LNCaP clone FGC (cell line): ENCODE results near the gene ARMH2.
A peak's percentile ranks its signal among the peaks of the same experiment; 100 is the strongest.
"Not testable (repeated sequence)": the region's sequence is repeated elsewhere in the genome, so short reads cannot be mapped to it uniquely, and the experiment has no call there.

Source experiments
- DNase-seq: peaks from one replicate; pipeline ENCODE4 v3.0.0-alpha.2; 2011; ENCODE audit warnings: low read depth
- H3K4me3 ChIP-seq: 2 replicates; pipeline ENCODE4 v1.5.1; 2011; ENCODE audit warnings: mild to moderate bottlenecking, low read depth, low read length, control low read depth
- CTCF ChIP-seq: IDR thresholded peaks from 2 replicates; pipeline ENCODE4 v1.5.1; 2012; ENCODE audit warnings: mild to moderate bottlenecking; ENCODE audit not compliant: control insufficient read depth, insufficient read depth; ENCODE audit errors: extremely low read depth

Gene ARMH2

GRCh38 chr6:24766680-24767462 is 31.8 kb downstream of the ARMH2 start:
- DNase-seq: no peak
- no peak overlapping the region for H3K4me3 ChIP-seq
- peak; percentile 63 for TF ChIP-seq CTCF

- not testable (repeated sequence) for H3K4me3 ChIP-seq, DNase-seq
These were observed 32.7 kb downstream of the ARMH2 start for GRCh38 chr6:24765968-24766367.

- not testable (repeated sequence) for H3K4me3 ChIP-seq, DNase-seq
These were observed 33.6 kb downstream of the ARMH2 start for GRCh38 chr6:24764833-24765828.

- no peak overlapping the region for H3K4me3 ChIP-seq
- TF ChIP-seq CTCF: no peak
- no peak for DNase-seq
These were observed 35.1 kb downstream of the ARMH2 start for GRCh38 chr6:24763578-24763977.

DNA sequence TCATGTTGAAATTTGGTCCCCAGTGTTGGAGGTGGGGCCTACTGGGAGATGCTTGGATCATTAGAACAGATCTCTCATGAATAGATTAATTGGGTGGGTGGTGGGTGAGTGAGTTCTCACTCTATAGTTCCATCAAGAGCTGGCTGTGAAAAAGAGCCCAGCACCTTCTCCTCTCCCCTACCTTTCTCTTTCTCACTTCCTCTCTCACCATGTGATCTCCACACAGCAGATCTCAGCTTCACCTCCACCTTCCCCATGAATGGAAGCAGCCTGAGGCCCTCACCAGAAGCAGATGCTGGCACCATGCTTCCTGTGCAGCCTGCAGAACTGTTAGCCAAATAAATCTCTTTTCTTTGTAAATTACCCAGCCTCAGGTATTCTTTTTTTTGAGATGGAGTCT is 36.9 kb downstream of the ARMH2 start:
- DNase-seq: no peak
- H3K4me3 ChIP-seq: no peak overlapping the region
- TF ChIP-seq CTCF: no peak

DNA sequence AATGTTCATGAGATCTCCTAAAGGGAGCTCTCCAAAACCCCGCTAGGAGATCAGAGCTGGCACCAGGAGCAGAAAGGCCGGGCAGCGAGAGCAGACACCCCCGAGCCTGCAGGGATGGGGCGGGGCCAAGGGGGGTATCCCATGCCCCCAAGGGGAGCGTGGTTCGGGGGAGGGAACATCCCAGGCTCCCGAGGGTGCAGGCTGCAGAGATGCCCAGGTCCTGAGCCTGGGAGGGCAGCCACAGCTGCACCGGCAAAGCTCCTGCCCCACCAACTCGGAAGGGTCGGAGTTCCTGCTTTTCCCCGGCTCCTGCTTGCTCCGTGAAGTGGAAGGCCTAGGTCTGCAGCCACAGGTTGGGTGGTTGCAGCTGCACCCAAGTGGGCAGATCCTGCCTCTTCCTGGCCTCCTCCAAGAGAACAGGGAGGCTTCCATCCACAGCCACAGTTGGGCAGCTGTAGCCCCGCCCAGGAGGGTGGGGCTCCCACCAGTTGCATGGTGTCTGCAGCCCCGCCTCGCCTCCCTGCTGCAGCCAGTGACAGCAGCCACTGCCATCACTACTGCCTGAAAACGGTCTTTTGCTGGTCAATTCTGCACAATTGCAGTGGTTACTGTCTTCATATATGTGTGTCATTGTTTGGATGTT is 37.4 kb downstream of the ARMH2 start:
- no peak for DNase-seq
- no peak overlapping the region for H3K4me3 ChIP-seq
- TF ChIP-seq CTCF: no peak

DNA sequence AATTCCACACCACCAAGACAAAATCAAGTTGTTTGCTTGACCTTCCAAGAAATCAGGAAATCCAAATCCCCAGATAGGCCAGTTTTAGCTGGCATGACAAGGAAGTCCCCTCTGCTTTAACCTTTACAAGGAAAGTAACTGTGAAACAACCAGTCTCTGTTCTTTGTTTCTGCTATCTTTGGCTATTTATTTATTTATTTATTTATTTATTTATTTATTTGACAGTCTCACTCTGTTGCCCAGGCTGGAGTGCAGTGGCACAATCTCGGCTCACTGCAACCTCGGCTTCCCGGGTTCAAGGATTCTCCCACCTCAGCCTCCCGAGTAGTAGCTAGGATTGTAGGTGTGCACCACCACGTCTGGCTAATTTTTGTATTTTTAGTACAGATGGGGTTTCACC is 38.5 kb downstream of the ARMH2 start:
- TF ChIP-seq CTCF: no peak
- no peak for DNase-seq

More for the DNA sequence above, 38.5 kb downstream of the ARMH2 start:
- no peak overlapping the region for H3K4me3 ChIP-seq
